ENCODE data around the gene SNTG2. TPM values are rescaled to one million over a fixed set of nuclear protein-coding genes. Genes with fewer than 3 reads are reported as not detected.

The SNTG2 gene
- total RNA-seq, 1 donor from 2014 or later = 11.8 TPM

DNA sequence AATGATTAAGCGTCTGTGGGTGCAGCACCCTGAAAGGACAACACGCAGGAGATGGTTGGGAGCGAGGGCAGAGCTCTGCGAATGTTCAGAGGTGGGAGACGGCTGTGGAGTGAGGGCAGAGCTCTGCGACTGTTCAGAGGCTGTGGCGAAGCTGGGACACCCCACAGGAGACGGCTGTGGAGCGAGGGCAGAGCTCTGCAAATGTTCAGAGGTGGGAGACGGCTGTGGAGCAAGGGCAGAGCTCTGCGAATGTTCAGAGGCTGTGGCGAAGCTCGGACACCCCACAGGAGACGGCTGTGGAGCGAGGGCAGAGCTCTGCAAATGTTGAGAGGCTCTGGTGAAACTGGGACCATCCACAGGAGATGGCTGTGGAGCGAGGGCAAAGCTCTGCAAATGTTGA, 40.0 kb upstream of the SNTG2 start:
- intact Hi-C loops (cut with DNase I) = no loop called here
- no peak overlapping the region for H3K27ac ChIP-seq
- DNase-seq (ENCODE audit: extremely low spot score in 2 of 2) = peak; percentile 67 to 74
- no peak for TF ChIP-seq CTCF (IDR thresholded peaks at IDR 0.05)
- no peak for TF ChIP-seq POLR2AphosphoS5 (IDR thresholded peaks at IDR 0.05; ENCODE audit: insufficient read depth in 1 of 2, low read depth in 1 of 2)
- TF ChIP-seq POLR2A (IDR thresholded peaks at IDR 0.05) = no peak
- no peaks in the 10 kb centered on the region for H3K4me1 ChIP-seq
- H3K27me3 ChIP-seq = no peaks in the 10 kb centered on the region
- H3K36me3 ChIP-seq = no peaks in the 10 kb centered on the region
- no peak overlapping the region for H3K4me3 ChIP-seq
- no peaks in the 10 kb centered on the region for H3K9me3 ChIP-seq

- intact Hi-C loops (cut with DNase I) = no loop called here
- Histone ChIP-seq H3K4me3 (no peak overlapping the region), H3K9me3 (no peaks in the 10 kb centered on the region), H3K27me3 (no peaks in the 10 kb centered on the region), H3K27ac (no peak overlapping the region), H3K36me3 (no peaks in the 10 kb centered on the region), H3K4me1 (no peaks in the 10 kb centered on the region)
- DNase-seq (ENCODE audit: extremely low spot score in 2 of 2) = peak; percentile 44 to 81
- no peak for TF ChIP-seq POLR2A (IDR thresholded peaks at IDR 0.05)
Observed at GRCh38 chr2:915979-916378, 34.7 kb upstream of the SNTG2 start.

GRCh38 chr2:916935-917334, 33.7 kb upstream of the SNTG2 start:
- DNase-seq (ENCODE audit: extremely low spot score in 2 of 2) = peak; percentile 54 to 79
- Histone ChIP-seq H3K9me3 (no peaks in the 10 kb centered on the region), H3K4me1 (no peaks in the 10 kb centered on the region), H3K27ac (no peak overlapping the region), H3K4me3 (no peak overlapping the region), H3K36me3 (no peaks in the 10 kb centered on the region), H3K27me3 (no peaks in the 10 kb centered on the region)
- no peak for TF ChIP-seq CTCF (IDR thresholded peaks at IDR 0.05)
- TF ChIP-seq POLR2A (IDR thresholded peaks at IDR 0.05) = no peak
- no peak for TF ChIP-seq POLR2AphosphoS5 (IDR thresholded peaks at IDR 0.05; ENCODE audit: insufficient read depth in 1 of 2, low read depth in 1 of 2)
- intact Hi-C loops (cut with DNase I) = no loop called here

DNA sequence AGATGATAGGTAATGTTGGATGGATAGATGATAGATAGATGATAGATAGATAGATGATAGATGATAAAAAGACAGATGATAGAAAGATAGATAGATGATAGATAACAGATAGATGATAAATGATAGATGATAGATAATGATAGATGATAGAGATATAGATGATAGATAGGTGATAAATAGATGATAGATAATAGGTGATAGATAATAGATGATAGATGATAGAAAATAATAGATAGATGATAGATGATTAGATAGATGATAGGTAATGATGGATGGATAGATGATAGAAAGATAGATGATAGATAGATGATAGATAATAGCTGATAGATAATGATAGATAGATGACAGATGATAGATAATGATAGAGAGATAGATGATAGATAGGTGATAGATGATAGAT, 31.0 kb upstream of the SNTG2 start:
- no peak for TF ChIP-seq POLR2AphosphoS5 (IDR thresholded peaks at IDR 0.05; ENCODE audit: insufficient read depth in 1 of 2, low read depth in 1 of 2)
- no peak for TF ChIP-seq POLR2A (IDR thresholded peaks at IDR 0.05)
- no peak for TF ChIP-seq CTCF (IDR thresholded peaks at IDR 0.05)
- no peak overlapping the region for H3K4me3 ChIP-seq
- intact Hi-C loops (cut with DNase I) = no loop called here
- no peaks in the 10 kb centered on the region for H3K9me3 ChIP-seq
- DNase-seq (ENCODE audit: extremely low spot score in 2 of 2) = no peak
- no peaks in the 10 kb centered on the region for H3K27me3 ChIP-seq
- H3K4me1 ChIP-seq = no peaks in the 10 kb centered on the region
- H3K27ac ChIP-seq = no peak overlapping the region
- no peaks in the 10 kb centered on the region for H3K36me3 ChIP-seq

- Histone ChIP-seq H3K36me3 (no peaks in the 10 kb centered on the region), H3K27me3 (no peaks in the 10 kb centered on the region), H3K9me3 (no peaks in the 10 kb centered on the region), H3K27ac (no peak overlapping the region), H3K4me1 (no peaks in the 10 kb centered on the region), H3K4me3 (no peak overlapping the region)
- TF ChIP-seq POLR2A (IDR thresholded peaks at IDR 0.05) (no peak), CTCF (IDR thresholded peaks at IDR 0.05) (no peak), POLR2AphosphoS5 (IDR thresholded peaks at IDR 0.05; ENCODE audit: insufficient read depth in 1 of 2, low read depth in 1 of 2) (no peak)
- intact Hi-C loops (cut with DNase I) = no loop called here
- DNase-seq (ENCODE audit: extremely low spot score in 2 of 2) = peak in 1 of 2 donors; percentile 49
Observed at GRCh38 chr2:920573-920972, 30.1 kb upstream of the SNTG2 start.

DNA sequence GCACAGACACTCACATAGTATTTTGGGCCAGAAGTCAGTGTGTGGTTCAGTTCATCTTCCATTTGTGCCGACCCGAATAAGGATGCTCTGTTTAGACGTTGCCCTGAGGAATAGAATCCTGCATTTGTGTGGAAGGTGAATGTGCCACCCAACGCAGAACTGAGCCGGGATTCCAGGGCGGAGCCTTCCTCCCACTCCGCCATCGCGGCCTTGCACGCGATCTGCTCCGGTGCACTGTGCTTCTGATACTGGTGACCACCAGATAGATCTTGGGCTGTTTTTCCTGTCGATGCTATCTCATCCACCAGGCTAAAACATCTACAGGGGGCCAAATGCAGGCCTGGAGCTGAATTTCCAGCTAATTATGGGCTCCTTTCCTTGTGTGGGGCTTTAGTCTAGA, 29.6 kb upstream of the SNTG2 start:
- DNase-seq (ENCODE audit: extremely low spot score in 2 of 2) = peak in 1 of 2 donors; percentile 47
- Histone ChIP-seq H3K27me3 (no peaks in the 10 kb centered on the region), H3K4me1 (no peaks in the 10 kb centered on the region), H3K36me3 (no peaks in the 10 kb centered on the region), H3K4me3 (no peak overlapping the region), H3K9me3 (no peaks in the 10 kb centered on the region), H3K27ac (no peak overlapping the region)
- intact Hi-C loops (cut with DNase I) = no loop called here
- TF ChIP-seq POLR2AphosphoS5 (IDR thresholded peaks at IDR 0.05; ENCODE audit: insufficient read depth in 1 of 2, low read depth in 1 of 2) (no peak), CTCF (IDR thresholded peaks at IDR 0.05) (no peak), POLR2A (IDR thresholded peaks at IDR 0.05) (no peak)
